HG02840 (cell line): ENCODE data around the gene SPINK14.

Experiments
- ATAC-seq: cut with Tn5 transposase; IDR thresholded peaks from one replicate; pipeline ENCODE4 v1.9.1; 2021; ENCODE audit warnings: mild to moderate bottlenecking, moderate library complexity, moderate number of reproducible peaks; ENCODE audit not compliant: unreplicated experiment, low FRiP score

SPINK14 gene

GRCh38 chr5:148168246-148168645 is at the start of gene SPINK14:
Gene SPINK14 (plus strand): TSS chr5:148168546. CDS start chr5:148169733, 1,187 bp downstream.
- ATAC-seq, result no peak

- no peak for ATAC-seq
Observed at GRCh38 chr5:148120317-148120716, 48.0 kb upstream of the SPINK14 start.

- ATAC-seq, result no peak
Observed at GRCh38 chr5:148125641-148126040, 42.7 kb upstream of the SPINK14 start.

- ATAC-seq, result no peak
Observed at GRCh38 chr5:148135091-148136048, 33.0 kb upstream of the SPINK14 start.

GRCh38 chr5:148140846-148141245 is 27.5 kb upstream of the SPINK14 start:
- ATAC-seq, result no peak

- no peak for ATAC-seq
Observed at GRCh38 chr5:148141645-148142044, 26.7 kb upstream of the SPINK14 start.

- no peak for ATAC-seq
Observed at GRCh38 chr5:148145916-148146315, 22.4 kb upstream of the SPINK14 start.

GRCh38 chr5:148146487-148146886 is 21.9 kb upstream of the SPINK14 start:
- no peak for ATAC-seq

GRCh38 chr5:148147415-148147814 is 20.9 kb upstream of the SPINK14 start:
- ATAC-seq, result no peak

GRCh38 chr5:148151872-148152271 is 16.5 kb upstream of the SPINK14 start:
- ATAC-seq, result no peak

- no peak for ATAC-seq
Observed at GRCh38 chr5:148152781-148153180, 15.6 kb upstream of the SPINK14 start.

GRCh38 chr5:148156609-148157008 is 11.7 kb upstream of the SPINK14 start:
- ATAC-seq, result no peak

- no peak for ATAC-seq
Observed at GRCh38 chr5:148162038-148162437, 6.3 kb upstream of the SPINK14 start.

- no peak for ATAC-seq
Observed at GRCh38 chr5:148163345-148163744, 5.0 kb upstream of the SPINK14 start.

GRCh38 chr5:148166550-148167283 is 1.6 kb upstream of the SPINK14 start:
- ATAC-seq, result no peak

GRCh38 chr5:148172377-148172776 is 4.0 kb downstream of the SPINK14 start:
- ATAC-seq, result no peak

GRCh38 chr5:148176480-148176879 is 8.1 kb downstream of the SPINK14 start:
- no peak for ATAC-seq

- no peak for ATAC-seq
Observed at GRCh38 chr5:148177207-148177606, 8.9 kb downstream of the SPINK14 start.

- no peak for ATAC-seq
Observed at GRCh38 chr5:148179234-148179824, 11.0 kb downstream of the SPINK14 start.

- no peak for ATAC-seq
Observed at GRCh38 chr5:148186248-148187003, 18.1 kb downstream of the SPINK14 start.
